Amniotic epithelial cell (primary cell): Measurements from ENCODE around the gene EPHA3.
A peak's percentile ranks its signal among the peaks of the same experiment; 100 is the strongest.

ENCODE experiments used
- DNase-seq: peaks from one replicate; pipeline ENCODE4 v3.0.0-alpha.2; 2010; ENCODE audit warnings: low read depth

The EPHA3 gene

GRCh38 chr3:89145995-89146394, 38.6 kb downstream of the EPHA3 start:
- DNase-seq: peak; percentile 93

GRCh38 chr3:89154416-89154815, 47.0 kb downstream of the EPHA3 start:
- no peak for DNase-seq

- DNase-seq: peak; percentile 12
These were observed 48.4 kb downstream of the EPHA3 start for GRCh38 chr3:89155811-89156210.

- DNase-seq: no peak
These were observed 50.2 kb downstream of the EPHA3 start for GRCh38 chr3:89157575-89157974.

GRCh38 chr3:89159605-89160004, 52.2 kb downstream of the EPHA3 start:
- DNase-seq: no peak

GRCh38 chr3:89164774-89165173, 57.4 kb downstream of the EPHA3 start:
- no peak for DNase-seq

GRCh38 chr3:89165636-89166263, 58.3 kb downstream of the EPHA3 start:
- no peak for DNase-seq

GRCh38 chr3:89171687-89172545, 64.5 kb downstream of the EPHA3 start:
- peak; percentile 10 for DNase-seq

- DNase-seq: no peak
These were observed 66.1 kb downstream of the EPHA3 start for GRCh38 chr3:89173546-89173945.

GRCh38 chr3:89179355-89180001, 72.1 kb downstream of the EPHA3 start:
- no peak for DNase-seq

GRCh38 chr3:89180334-89180733, 72.9 kb downstream of the EPHA3 start:
- peak; percentile 26 for DNase-seq

GRCh38 chr3:89182056-89182455, 74.6 kb downstream of the EPHA3 start:
- no peak for DNase-seq

GRCh38 chr3:89184151-89184995, 77.0 kb downstream of the EPHA3 start:
- no peak for DNase-seq

GRCh38 chr3:89186456-89186855, 79.0 kb downstream of the EPHA3 start:
- no peak for DNase-seq

- DNase-seq: no peak
These were observed 91.2 kb downstream of the EPHA3 start for GRCh38 chr3:89198591-89198990.

GRCh38 chr3:89212619-89213018, 105.2 kb downstream of the EPHA3 start:
- DNase-seq: peak; percentile 35

- DNase-seq: peak; percentile 40
These were observed 108.8 kb downstream of the EPHA3 start for GRCh38 chr3:89216016-89216739.

GRCh38 chr3:89217148-89217685, 109.8 kb downstream of the EPHA3 start:
- no peak for DNase-seq

- no peak for DNase-seq
These were observed 114.5 kb downstream of the EPHA3 start for GRCh38 chr3:89221924-89222323.

GRCh38 chr3:89223188-89223587, 115.8 kb downstream of the EPHA3 start:
- no peak for DNase-seq

GRCh38 chr3:89227218-89227617, 119.8 kb downstream of the EPHA3 start:
- DNase-seq: peak; percentile 20
